Keratinocyte (primary cell): ENCODE results near the gene PCSK6.

Experiments
- CTCF ChIP-seq, 3 experiments: IDR thresholded peaks in 1 of 3; conservative IDR thresholded peaks in 1 of 3; optimal IDR thresholded peaks in 1 of 3; 2 replicates in 2 of 3; 3 replicates in 1 of 3; pipeline versions ENCODE3 to v1.5.1; 2011; ENCODE audit warnings: low read length in 3 of 3, mild to moderate bottlenecking in 3 of 3, moderate library complexity in 2 of 3, control low read depth in 1 of 3, inconsistent platforms in 1 of 3; ENCODE audit not compliant: insufficient read depth in 2 of 3; ENCODE audit errors: extremely low read depth in 1 of 3
- EZH2 ChIP-seq: IDR thresholded peaks from one replicate; pipeline ENCODE4 v1.6.1; 2012; ENCODE audit warnings: inconsistent platforms, mild to moderate bottlenecking, low read length, moderate library complexity

DNA sequence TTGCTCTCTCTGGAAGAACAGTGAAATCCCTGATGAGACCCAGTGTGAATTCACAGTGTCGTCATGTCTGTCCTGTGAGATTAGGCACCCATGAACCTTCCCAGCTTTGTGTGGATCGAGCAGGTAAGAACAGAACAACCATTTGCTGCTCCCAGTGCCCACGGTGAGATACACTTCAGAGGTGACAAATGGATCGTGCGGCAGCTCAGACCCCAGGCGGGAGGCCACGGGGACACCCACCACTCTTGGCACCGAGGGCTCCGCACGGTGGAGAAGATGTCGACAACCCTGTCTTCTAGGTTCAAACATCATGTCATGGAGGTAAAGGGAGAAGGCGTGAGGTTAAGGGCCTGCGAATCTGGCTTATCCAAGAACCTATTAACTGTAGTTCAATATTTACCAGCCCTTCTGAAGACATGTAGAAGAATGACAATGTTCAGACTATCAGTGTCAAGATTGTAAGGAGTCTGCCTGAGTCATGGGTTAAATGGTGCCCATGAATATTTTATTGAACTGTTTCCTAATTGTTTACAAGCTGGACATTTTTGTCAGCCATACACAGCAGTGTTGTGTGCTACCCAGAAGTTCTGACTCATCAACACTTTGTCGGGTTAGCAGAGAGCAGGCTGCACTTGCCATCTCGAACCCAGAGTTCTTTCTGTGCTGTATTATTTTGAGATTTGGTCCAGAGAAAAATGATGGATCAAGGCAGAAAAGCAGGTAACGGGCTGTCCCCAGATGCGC is 15.5 kb upstream of the PCSK6 start:
- TF ChIP-seq CTCF (optimal IDR thresholded peaks at IDR 0.05 in 1 of 3, IDR thresholded peaks at IDR 0.05 in 1 of 3, conservative IDR thresholded peaks at IDR 0.05 in 1 of 3; ENCODE audit: extremely low read depth in 1 of 3, insufficient read depth in 2 of 3, low read length in 3 of 3) = no peak
- no peak for TF ChIP-seq EZH2
